CD4-positive, alpha-beta T cell (primary cell): ENCODE results near the gene PTPRE. TPM values are rescaled to one million over a fixed set of nuclear protein-coding genes. Genes with fewer than 3 reads are reported as not detected.

ENCODE experiments used
- ATAC-seq: fragments of 200-7000 bp; cut with Tn5 transposase; one replicate; pipeline ENCODE4 v1.10.0; 2022; ENCODE audit warnings: mild to moderate bottlenecking; ENCODE audit not compliant: poor library complexity
- CTCF ChIA-PET: fragments of 350-600 bp; sonication (Branson Sonifier 250); formaldehyde crosslinking; loops from one replicate; lab custom pipeline; 2021; ENCODE audit warnings: antibody characterized with exemption, inconsistent platforms; lab: Charles Lee
- POLR2A ChIA-PET: fragments of 350-600 bp; sonication (Branson Sonifier 250); formaldehyde crosslinking; loops from one replicate; lab custom pipeline; 2021; ENCODE audit warnings: antibody characterized with exemption, inconsistent platforms; lab: Charles Lee
- DNase-seq, 14 experiments: peaks; one replicate each; pipeline ENCODE4 v3.0.0-alpha.2; 2013 to 2020; ENCODE audit warnings: mixed read lengths in 2 of 14
- H3K27ac ChIP-seq, 2 donors: one replicate each; pipeline versions ENCODE4 v1.5.1 to v1.7.0; 2013; ENCODE audit warnings: low read length in 2 of 2, low read depth in 1 of 2, mild to moderate bottlenecking in 1 of 2
- H3K27me3 ChIP-seq, 2 experiments: 1 replicate in 1 of 2; 2 replicates in 1 of 2; pipeline versions ENCODE4 v1.6.1 to v1.7.0; 2013; ENCODE audit warnings: low read length in 2 of 2, control low read depth in 1 of 2, mild to moderate bottlenecking in 1 of 2, moderate library complexity in 1 of 2; ENCODE audit not compliant: insufficient read depth in 2 of 2, control insufficient read depth in 1 of 2
- H3K36me3 ChIP-seq: one replicate; pipeline ENCODE4 v1.6.1; 2013; ENCODE audit warnings: low read length, control low read depth; ENCODE audit not compliant: insufficient read depth
- H3K4me1 ChIP-seq: one replicate; pipeline ENCODE4 v1.6.1; 2013; ENCODE audit warnings: low read length, control low read depth; ENCODE audit not compliant: insufficient read depth
- H3K4me3 ChIP-seq: one replicate; pipeline ENCODE4 v1.5.1; 2013; ENCODE audit warnings: mild to moderate bottlenecking, low read length, moderate library complexity
- H3K9me3 ChIP-seq, 2 experiments: 1 replicate in 1 of 2; 2 replicates in 1 of 2; pipeline versions ENCODE4 v1.6.1 to v1.7.0; 2013; ENCODE audit warnings: low read length in 2 of 2, mild to moderate bottlenecking in 2 of 2, control low read depth in 1 of 2, moderate library complexity in 1 of 2; ENCODE audit not compliant: control insufficient read depth in 1 of 2, insufficient read depth in 1 of 2
- H3K27ac Mint-ChIP-seq: one replicate; pipeline ENCODE4 v1.8.0; 2020; ENCODE audit warnings: mixed read lengths
- H3K27me3 Mint-ChIP-seq: one replicate; pipeline ENCODE4 v1.8.0; 2021; ENCODE audit warnings: mixed read lengths
- H3K36me3 Mint-ChIP-seq: one replicate; pipeline ENCODE4 v1.8.0; 2021; ENCODE audit warnings: low read depth, mixed read lengths
- H3K4me1 Mint-ChIP-seq: one replicate; pipeline ENCODE4 v1.8.0; 2021; ENCODE audit warnings: low read depth, mixed read lengths
- H3K4me3 Mint-ChIP-seq: one replicate; pipeline ENCODE4 v1.8.0; 2020; ENCODE audit warnings: mild to moderate bottlenecking, mixed read lengths
- H3K9me3 Mint-ChIP-seq: one replicate; pipeline ENCODE4 v1.8.0; 2020; ENCODE audit warnings: mixed read lengths
- CTCF ChIP-seq: fragments of 200-600 bp; IDR thresholded peaks from one replicate; pipeline ENCODE4 v1.8.0; 2022; ENCODE audit warnings: antibody characterized with exemption, mild to moderate bottlenecking
- intact Hi-C, 2 experiments: fragments of 100-400 bp; cut with DNase I in 1 of 2; cut with micrococcal nuclease in 1 of 2; formaldehyde crosslinking; loops; one replicate each; pipeline versions ENCODE4 v1.15.1 to v1.9.0; 2023 to 2025; cut with DNase I, micrococcal nuclease
- total RNA-seq, 174 experiments: library from RNA in 2 of 174; stranded (reverse) in 2 of 174; gene quantifications; one replicate each; pipeline ENCODE4 v1.2.3 and lab custom pipeline; 2021 to 2026

PTPRE gene
- total RNA-seq, 2 experiments from 2014 or later: 47.6 to 55.1 TPM

- intact Hi-C loops: loop anchor here in 1 of 2 experiments (10.0 kb wide), 1 partner anchor 302 kb away; no protein-coding TSS in a partner anchor
- POLR2A ChIA-PET: no interaction called here
Observed at GRCh38 chr10:128016423-128017060, 109.6 kb downstream of the PTPRE start.

GRCh38 chr10:128017822-128018221 is 110.9 kb downstream of the PTPRE start:
- POLR2A ChIA-PET: no interaction called here
- ATAC-seq (no peak), DNase-seq (no peak)
- Histone ChIP-seq H3K27ac (no peak overlapping the region), H3K36me3 (no peaks in the 10 kb centered on the region), H3K27me3 (no peaks in the 10 kb centered on the region), H3K4me1 (no peaks in the 10 kb centered on the region), H3K4me3 (no peak overlapping the region), H3K9me3 (no peaks in the 10 kb centered on the region)
- Mint-ChIP-seq H3K9me3 (no peaks in the 10 kb centered on the region), H3K36me3 (no peaks in the 10 kb centered on the region), H3K27me3 (peaks cover 11% of the 10 kb centered on the region), H3K4me3 (no peak overlapping the region), H3K4me1 (peaks cover 9% of the 10 kb centered on the region), H3K27ac (no peak overlapping the region)
- intact Hi-C loops: loop anchor here in 1 of 2 experiments (10.0 kb wide), 1 partner anchor 303 kb away; no protein-coding TSS in a partner anchor
- TF ChIP-seq CTCF: no peak
- CTCF ChIA-PET: no interaction called here

More at GRCh38 chr10:128016423-128017060, 109.6 kb downstream of the PTPRE start:
- no peaks in the 10 kb centered on the region for H3K9me3 Mint-ChIP-seq
- no peaks in the 10 kb centered on the region for H3K9me3 ChIP-seq
- H3K4me1 Mint-ChIP-seq: peaks cover 12% of the 10 kb centered on the region
- H3K4me1 ChIP-seq: peaks cover 4% of the 10 kb centered on the region
- no peak for ATAC-seq
- H3K4me3 ChIP-seq: no peak overlapping the region
- H3K27me3 Mint-ChIP-seq: peaks cover 11% of the 10 kb centered on the region
- no peaks in the 10 kb centered on the region for H3K36me3 ChIP-seq
- peak in 1 of 14 experiments; percentile 6 for DNase-seq
- H3K27me3 ChIP-seq: no peaks in the 10 kb centered on the region
- no peak overlapping the region for H3K4me3 Mint-ChIP-seq
- CTCF ChIA-PET: no interaction called here
- no peak for TF ChIP-seq CTCF
- no peak overlapping the region for H3K27ac Mint-ChIP-seq
- H3K27ac ChIP-seq: no peak overlapping the region
- no peaks in the 10 kb centered on the region for H3K36me3 Mint-ChIP-seq

- peaks cover 11% of the 10 kb centered on the region for H3K27me3 Mint-ChIP-seq
- CTCF ChIA-PET: no interaction called here
Observed at GRCh38 chr10:128018236-128018635, 111.3 kb downstream of the PTPRE start.

More at GRCh38 chr10:128018236-128018635, 111.3 kb downstream of the PTPRE start:
- H3K4me1 ChIP-seq: no peaks in the 10 kb centered on the region
- intact Hi-C loops: loop anchor here in 1 of 2 experiments (10.0 kb wide), 1 partner anchor 303 kb away; no protein-coding TSS in a partner anchor
- Mint-ChIP-seq H3K36me3 (no peaks in the 10 kb centered on the region), H3K4me3 (no peak overlapping the region), H3K4me1 (peaks cover 9% of the 10 kb centered on the region), H3K27ac (no peak overlapping the region), H3K9me3 (no peaks in the 10 kb centered on the region)
- H3K9me3 ChIP-seq: no peaks in the 10 kb centered on the region
- no peak overlapping the region for H3K4me3 ChIP-seq
- no peak for TF ChIP-seq CTCF
- no peak overlapping the region for H3K27ac ChIP-seq
- H3K27me3 ChIP-seq: no peaks in the 10 kb centered on the region
- DNase-seq (peak in 2 of 14 experiments; percentile 20 to 22), ATAC-seq (no peak)
- POLR2A ChIA-PET: no interaction called here
- no peaks in the 10 kb centered on the region for H3K36me3 ChIP-seq
